GM18951 (cell line): Measurements from ENCODE around the gene CHN1.

Source experiments
- POLR2A ChIP-seq: IDR thresholded peaks from 4 replicates; pipeline ENCODE4 v1.6.1; 2011; ENCODE audit warnings: mild to moderate bottlenecking; ENCODE audit not compliant: insufficient read length, insufficient read depth; ENCODE audit errors: extremely low read depth
- in situ Hi-C: fragments of 300-500 bp; cut with MboI; formaldehyde crosslinking; loops from one replicate; pipeline ENCODE4 v1.12.0; 2022; ENCODE audit warnings: low sequenced_read_pairs, mixed read lengths, inconsistent platforms; ENCODE audit not compliant: unreplicated experiment

Gene CHN1

DNA sequence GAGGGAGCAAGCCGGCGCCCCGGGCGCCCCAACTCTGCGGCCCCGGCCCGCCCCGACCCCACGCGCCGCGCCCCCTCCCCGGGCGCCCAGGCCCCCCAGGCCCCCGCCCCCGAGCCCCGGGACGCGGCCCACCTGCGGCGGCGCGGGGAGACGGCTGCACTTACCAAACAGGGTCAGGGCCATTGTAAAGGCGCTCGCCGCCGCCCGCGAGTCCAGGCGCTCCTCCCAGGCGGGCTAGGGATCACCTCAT, 526 bp downstream of the CHN1 start:
- TF ChIP-seq POLR2A: no peak
- in situ Hi-C loops: no loop called here

DNA sequence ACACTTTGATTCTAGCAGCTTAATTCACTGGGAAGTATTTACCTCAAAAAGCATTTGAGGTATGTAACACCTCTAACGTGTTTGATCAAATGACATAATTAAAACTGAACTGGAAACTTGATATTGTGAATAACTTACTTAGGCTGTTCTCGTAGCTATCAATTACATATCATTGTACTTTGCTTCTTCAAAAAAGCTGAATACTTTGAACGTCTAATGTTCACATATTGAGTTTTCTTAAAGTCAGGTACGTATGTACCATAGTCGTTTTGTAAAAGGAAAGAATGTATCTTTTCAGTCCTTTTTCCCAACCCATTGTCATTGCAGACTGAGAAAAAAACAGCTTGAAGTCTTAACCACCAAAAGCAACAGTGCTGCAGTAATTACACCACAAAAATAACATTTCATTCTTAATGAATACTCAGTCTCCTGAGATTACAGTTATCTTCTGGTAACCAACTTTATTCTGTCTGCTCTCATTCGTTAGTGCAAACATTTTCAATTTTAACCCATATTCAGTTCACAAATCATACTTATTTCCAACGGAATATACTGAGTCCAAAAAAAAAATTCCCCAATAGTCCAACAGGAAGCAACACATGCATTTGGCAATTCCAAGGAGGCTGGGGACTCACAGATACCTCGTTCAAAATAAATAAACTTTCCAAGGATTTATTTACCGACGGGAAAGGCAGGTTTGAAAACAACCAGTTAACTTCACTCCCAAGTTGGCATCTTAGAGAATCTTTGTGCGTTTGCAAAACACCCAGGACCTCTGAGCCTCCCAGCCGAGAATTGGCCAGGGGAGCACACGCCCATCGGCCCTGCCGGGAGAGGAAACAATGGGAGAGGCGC, 1.1 kb downstream of the CHN1 start:
- in situ Hi-C loops: no loop called here
- TF ChIP-seq POLR2A: no peak

DNA sequence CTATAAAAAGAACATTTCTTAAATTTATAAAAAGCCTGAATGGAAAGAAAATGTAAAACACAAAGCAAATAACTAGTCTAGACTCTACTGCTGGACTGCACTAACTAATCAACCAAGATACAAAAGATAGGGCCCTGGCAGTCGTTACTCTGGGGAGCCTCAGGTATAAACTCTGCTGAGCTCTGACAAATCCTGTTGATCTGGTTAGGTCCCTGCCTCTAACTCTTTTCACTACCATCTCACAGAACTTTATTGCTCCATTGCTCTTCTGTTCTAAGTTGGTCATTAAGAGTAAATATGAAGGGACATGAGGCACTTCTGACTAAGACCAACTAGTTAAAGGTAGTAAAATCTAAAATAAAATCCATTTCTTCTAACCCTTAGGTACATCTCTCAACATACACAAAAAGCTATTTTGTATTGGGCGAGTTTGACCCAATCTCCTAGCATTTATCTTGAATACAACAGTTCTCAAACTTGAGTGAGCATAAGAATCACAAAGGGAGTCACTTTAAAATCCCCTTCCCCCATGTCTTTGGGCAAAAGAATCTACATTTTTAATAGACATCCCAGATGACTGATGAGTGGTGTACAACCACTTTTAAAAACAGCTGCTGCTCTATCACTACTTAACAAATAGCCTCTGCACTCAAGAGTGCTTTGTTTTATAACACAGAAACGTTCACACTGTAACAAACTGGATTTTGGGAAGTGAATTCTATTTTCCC, 2.5 kb downstream of the CHN1 start:
- no peak for TF ChIP-seq POLR2A
- in situ Hi-C loops: no loop called here

DNA sequence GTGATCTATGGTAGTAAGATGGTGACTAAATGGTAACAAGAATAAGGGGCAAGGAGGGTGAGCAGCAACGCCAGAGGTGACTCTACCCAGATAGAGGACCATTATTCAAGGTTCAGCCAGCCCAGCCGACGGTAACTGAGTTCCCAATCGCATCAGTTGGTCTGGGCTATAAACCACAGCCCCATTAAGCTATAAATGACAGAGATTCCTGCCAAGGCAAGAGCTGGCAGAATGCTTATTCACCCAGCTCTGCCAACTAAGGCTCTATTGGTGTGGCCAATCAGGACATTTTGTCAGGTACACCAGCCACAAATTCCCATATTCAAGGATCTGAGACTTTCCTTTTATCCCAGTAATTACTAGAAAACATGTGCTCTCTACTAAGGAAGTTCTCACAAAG, 3.6 kb downstream of the CHN1 start:
- in situ Hi-C loops: no loop called here
- TF ChIP-seq POLR2A: no peak

DNA sequence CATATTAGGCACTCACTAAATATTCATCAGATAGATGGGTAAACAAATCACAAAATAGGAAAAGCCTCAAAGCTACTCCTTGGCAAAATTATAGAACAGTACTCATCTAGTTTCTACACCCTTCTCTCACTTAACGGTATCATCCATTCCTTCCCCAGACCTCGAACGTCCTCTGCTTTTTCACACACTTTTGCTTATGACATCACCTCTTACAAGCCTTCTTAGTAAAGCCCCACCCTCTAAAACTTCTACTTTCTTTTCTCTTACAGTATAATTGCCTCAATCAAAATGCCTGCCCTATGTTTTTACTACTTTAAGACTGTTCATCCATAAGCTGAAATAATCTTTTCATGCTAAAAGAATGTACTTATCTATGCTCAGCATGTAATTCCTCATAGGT, 8.1 kb downstream of the CHN1 start:
- no peak for TF ChIP-seq POLR2A
- in situ Hi-C loops: loop anchor here (25.0 kb wide), 1 partner anchor 235 kb away; the partner anchor contains the start of gene CHRNA1

DNA sequence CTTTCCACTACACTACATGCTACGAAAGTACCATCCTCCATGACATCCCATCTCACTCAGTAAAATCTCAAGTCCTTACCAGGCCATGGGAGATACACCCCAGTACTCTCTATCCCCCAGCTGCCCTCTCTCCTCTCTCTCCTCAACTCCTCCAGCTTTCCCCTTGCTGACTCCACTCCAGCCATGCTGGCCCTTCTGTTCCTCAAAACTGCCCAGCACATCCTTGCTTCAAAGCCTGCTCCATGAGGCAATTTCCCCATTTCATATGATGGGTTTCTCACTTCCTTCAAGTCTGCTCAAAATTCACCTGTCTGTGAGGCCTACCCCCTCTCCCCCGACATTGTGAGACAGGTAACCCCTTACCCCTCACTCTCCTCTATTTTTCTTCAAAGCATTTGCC, 8.6 kb downstream of the CHN1 start:
- TF ChIP-seq POLR2A: no peak
- in situ Hi-C loops: loop anchor here (25.0 kb wide), 1 partner anchor 234 kb away; the partner anchor contains the start of gene CHRNA1

DNA sequence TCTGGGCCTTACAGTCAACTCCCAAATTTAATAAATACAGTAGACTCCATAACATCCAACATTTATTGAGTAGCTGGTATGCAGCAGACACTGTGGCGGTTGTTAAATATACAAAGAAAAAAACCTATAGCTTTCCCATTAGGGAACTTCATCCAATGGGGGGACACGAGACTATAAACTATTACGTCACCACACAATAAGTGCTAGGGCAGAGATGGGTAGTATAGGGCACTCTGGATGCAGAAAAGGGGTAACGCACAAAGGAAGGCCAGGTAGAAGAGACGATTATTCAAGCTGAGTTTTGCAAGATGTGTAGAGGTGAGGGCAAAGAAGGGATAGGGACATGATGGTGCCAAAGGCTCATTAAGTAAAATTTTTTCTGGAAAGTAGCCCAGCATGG, 10.8 kb downstream of the CHN1 start:
- TF ChIP-seq POLR2A: no peak
- in situ Hi-C loops: loop anchor here (25.0 kb wide), 1 partner anchor 232 kb away; the partner anchor contains the start of gene CHRNA1

DNA sequence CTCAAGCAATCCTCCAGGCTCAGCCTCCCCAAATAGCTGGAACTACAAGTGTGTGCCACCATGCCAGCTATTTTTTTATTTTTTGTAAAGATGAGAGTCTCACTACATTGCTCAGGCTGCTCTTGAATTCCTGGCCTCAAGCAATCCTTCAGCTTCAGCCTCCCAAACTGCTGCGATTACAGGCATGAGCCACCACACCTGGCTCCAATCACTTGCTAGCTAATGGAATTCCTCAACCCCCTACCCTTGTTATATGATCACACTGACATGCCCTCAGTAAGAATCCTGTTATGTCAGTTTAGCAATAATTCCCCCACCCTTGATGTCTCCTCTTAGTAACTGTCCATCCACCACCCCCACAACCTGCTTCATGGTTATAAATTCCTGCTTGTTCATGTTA, 12.3 kb downstream of the CHN1 start:
- TF ChIP-seq POLR2A: no peak
- in situ Hi-C loops: loop anchor here (25.0 kb wide), 1 partner anchor 231 kb away; the partner anchor contains the start of gene CHRNA1

DNA sequence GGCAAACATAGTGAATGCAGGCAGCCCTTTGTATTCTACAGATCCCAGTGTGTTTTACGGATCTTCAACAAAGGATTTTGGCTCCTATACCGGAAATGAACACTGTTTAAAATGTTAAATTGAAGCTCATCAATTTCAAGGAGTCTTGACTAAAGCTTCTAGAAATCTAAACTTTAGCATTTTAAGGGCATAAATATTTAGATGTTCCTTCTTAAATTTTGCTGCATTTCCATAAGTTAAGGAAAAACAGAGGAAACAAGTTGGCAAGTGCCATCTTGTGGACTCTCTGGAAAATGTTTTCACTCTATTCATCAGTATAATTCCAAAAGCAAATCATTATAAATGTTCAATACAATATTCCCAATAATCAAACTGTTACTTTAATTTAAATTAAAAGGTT, 19.6 kb downstream of the CHN1 start:
- in situ Hi-C loops: loop anchor here (25.0 kb wide), 1 partner anchor 223 kb away; the partner anchor contains the start of gene CHRNA1
- no peak for TF ChIP-seq POLR2A

DNA sequence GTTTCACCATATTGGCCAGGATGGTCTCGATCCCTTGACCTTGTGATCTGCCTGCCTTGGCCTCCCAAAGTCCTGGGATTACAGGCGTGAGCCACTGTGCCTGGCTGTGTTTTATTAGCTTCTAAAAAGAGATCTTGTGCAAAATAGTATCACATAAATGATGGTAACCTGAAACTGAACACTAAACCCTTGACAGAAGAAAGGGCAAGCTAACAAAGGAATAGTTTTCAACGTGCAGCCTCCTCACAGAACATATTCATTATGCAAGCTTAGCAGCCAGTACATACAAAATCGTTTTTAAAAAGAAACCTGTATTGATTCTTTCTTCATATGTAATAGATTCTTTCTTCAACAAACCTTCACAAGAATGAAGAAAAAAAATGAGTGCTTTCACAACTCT, 20.6 kb downstream of the CHN1 start:
- TF ChIP-seq POLR2A: no peak
- in situ Hi-C loops: loop anchor here (25.0 kb wide), 1 partner anchor 222 kb away; the partner anchor contains the start of gene CHRNA1

DNA sequence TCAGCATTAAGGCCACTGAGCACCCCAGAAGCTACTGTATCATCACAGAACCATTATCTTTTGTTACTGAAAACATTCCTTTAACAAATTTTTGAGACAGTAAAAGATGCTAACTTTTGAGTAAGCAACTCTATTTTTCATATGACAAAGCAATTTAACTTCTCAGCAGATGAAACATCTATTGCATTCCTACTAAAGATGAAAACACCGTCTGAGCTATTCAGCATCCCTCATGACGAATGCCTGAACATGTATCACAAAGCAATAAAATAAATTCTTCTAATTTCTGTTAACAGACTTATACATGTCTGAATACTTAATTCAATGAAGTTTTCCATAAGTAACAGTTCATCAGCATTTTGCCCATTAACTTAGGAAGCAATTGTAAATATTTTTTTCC, 23.9 kb downstream of the CHN1 start:
- TF ChIP-seq POLR2A: no peak
- in situ Hi-C loops: loop anchor here (25.0 kb wide), 1 partner anchor 219 kb away; the partner anchor contains the start of gene CHRNA1

DNA sequence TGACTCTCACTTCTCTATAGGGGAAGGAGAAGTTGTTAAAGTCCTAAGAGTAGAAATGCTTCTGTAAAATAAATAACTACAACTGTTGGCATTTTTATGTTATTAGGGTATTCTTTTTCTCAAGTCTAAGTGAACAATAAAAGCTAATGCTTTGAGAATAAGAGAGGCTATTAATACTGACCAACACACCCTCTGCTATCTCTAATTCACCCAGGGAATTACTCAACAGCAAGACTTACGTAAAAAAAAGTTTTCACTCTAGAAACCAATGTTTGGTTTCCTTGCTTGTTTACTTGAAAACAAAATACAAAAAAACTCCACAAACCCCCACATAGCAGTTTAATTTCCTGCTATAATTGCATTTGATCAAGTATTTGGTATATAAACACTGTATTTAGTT, 25.2 kb downstream of the CHN1 start:
- TF ChIP-seq POLR2A: no peak
- in situ Hi-C loops: loop anchor here (25.0 kb wide), 1 partner anchor 218 kb away; the partner anchor contains the start of gene CHRNA1

DNA sequence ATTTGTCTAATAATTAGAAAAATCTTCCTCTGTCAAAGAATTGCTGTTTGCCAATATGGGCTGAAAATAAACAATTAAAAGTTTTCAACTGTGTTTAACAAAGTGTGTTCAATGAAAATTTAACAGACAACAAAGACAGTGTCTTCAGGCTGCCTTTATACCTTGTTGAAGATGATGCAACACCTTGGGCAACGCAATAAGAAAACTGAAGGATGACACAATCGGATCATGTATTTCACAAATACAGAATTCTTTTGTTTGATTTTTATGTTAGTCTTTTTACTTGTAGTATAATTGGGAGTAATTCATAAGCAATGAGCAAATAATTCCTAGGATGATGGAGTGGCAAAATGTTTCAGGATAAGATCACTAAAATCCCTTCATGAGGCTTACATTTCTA, 27.8 kb downstream of the CHN1 start:
- in situ Hi-C loops: loop anchor here (25.0 kb wide), 1 partner anchor 215 kb away; the partner anchor contains the start of gene CHRNA1
- TF ChIP-seq POLR2A: no peak
